Endodermal cell (in vitro differentiated cells): Measurements from ENCODE around the gene YEATS2. TPM values are rescaled to one million over a fixed set of nuclear protein-coding genes. Genes with fewer than 3 reads are reported as not detected.

Experiments used
- DNase-seq: peaks from one replicate; pipeline ENCODE4 v3.0.0-alpha.2; 2017
- H3K27ac ChIP-seq: 2 replicates; pipeline ENCODE4 v1.5.1; 2013; ENCODE audit warnings: mild to moderate bottlenecking, low read depth, low read length, moderate library complexity
- H3K27me3 ChIP-seq: 2 replicates; pipeline ENCODE4 v1.6.1; 2013; ENCODE audit warnings: mild to moderate bottlenecking, low read length, moderate library complexity; ENCODE audit not compliant: insufficient read depth, control insufficient read depth, poor library complexity, severe bottlenecking
- H3K36me3 ChIP-seq: 2 replicates; pipeline ENCODE4 v1.7.0; 2013; ENCODE audit warnings: mild to moderate bottlenecking, low read length, moderate library complexity; ENCODE audit not compliant: control insufficient read depth, insufficient read depth
- H3K4me1 ChIP-seq: one replicate; pipeline ENCODE4 v1.7.0; 2013; ENCODE audit warnings: low read length; ENCODE audit not compliant: control insufficient read depth, insufficient read depth
- H3K4me3 ChIP-seq: 2 replicates; pipeline ENCODE4 v1.5.1; 2013; ENCODE audit warnings: mild to moderate bottlenecking, low read length, moderate library complexity
- H3K9ac ChIP-seq: 2 replicates; pipeline ENCODE4 v1.6.1; 2013; ENCODE audit warnings: mild to moderate bottlenecking, low read length, moderate library complexity; ENCODE audit not compliant: poor library complexity, severe bottlenecking; ENCODE audit errors: extremely low read depth
- H3K9me3 ChIP-seq: 2 replicates; pipeline ENCODE4 v1.6.1; 2013; ENCODE audit warnings: mild to moderate bottlenecking, low read length, moderate library complexity; ENCODE audit not compliant: control insufficient read depth
- H3K27ac Mint-ChIP-seq: 2 replicates; pipeline ENCODE4 v1.8.0; 2020; ENCODE audit warnings: mixed read lengths
- H3K27me3 Mint-ChIP-seq: 2 replicates; pipeline ENCODE4 v1.8.0; 2021; ENCODE audit warnings: mild to moderate bottlenecking, mixed read lengths; ENCODE audit not compliant: insufficient read depth
- H3K36me3 Mint-ChIP-seq: 2 replicates; pipeline ENCODE4 v1.8.0; 2020; ENCODE audit warnings: low read depth, mixed read lengths
- H3K4me1 Mint-ChIP-seq: 2 replicates; pipeline ENCODE4 v1.8.0; 2020; ENCODE audit warnings: mixed read lengths
- H3K4me3 Mint-ChIP-seq: 2 replicates; pipeline ENCODE4 v1.8.0; 2020; ENCODE audit warnings: mild to moderate bottlenecking, moderate library complexity, mixed read lengths
- H3K9me3 Mint-ChIP-seq: 2 replicates; pipeline ENCODE4 v1.8.0; 2020; ENCODE audit warnings: mild to moderate bottlenecking, mixed read lengths
- WGBS, 2 experiments: methylation state at CpG; one replicate each; pipeline versions ENCODE4 v1.1.5 to v1.1.7; 2013; ENCODE audit warnings: missing lambda C conversion rate in 2 of 2, mixed read lengths in 1 of 2; ENCODE audit not compliant: insufficient coverage in 1 of 2, insufficient read length in 1 of 2; 5-methylcytosine and 5-hydroxymethylcytosine counted together
- total RNA-seq, 2 donors: library from RNA; stranded (reverse); fragmentation: NEBNext Ultra II Directional in 1 of 2; extraction: Animal tissue kit (Norgen Biotek cat#: 25700) in 1 of 2; gene quantifications; 2 replicates in 1 of 2; 3 replicates in 1 of 2; pipeline ENCODE4 v1.2.1, GENCODE V29; 2021
- TF ChIP-seq, protein P1 (sequence below): fragments of 200-600 bp; sonication (generic); conservative IDR thresholded peaks from 2 replicates; pipeline ENCODE4 v1.5.0; 2021; ENCODE audit warnings: antibody characterized with exemption, mild to moderate bottlenecking

YEATS2 gene
- total RNA-seq, 2 donors from 2014 or later, result 53.4 to 55.8 TPM

DNA sequence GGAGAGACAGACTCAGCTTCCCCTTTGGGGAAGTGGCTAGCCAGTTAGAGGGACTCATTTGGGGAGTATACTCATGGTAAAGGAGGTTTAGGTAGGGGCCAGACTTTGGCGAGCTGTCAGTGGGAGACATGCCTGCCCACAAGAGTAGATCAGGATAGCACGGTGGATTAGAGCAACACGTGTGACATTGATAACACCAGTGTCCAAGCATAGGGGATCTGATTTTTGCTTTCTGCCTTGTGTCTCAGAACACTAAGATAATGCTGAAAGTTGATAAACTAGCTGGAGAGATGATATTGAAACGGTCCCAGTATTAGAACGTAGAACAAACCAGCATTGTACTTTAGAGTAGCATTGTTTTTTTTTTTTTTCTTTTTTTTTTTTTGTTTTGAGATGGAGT lies 101.9 kb downstream of the YEATS2 start:
- Mint-ChIP-seq H3K27ac (no peak overlapping the region), H3K4me3 (no peak overlapping the region), H3K36me3 (peaks cover 79% of the 10 kb centered on the region), H3K4me1 (no peaks in the 10 kb centered on the region), H3K9me3 (no peaks in the 10 kb centered on the region), H3K27me3 (no peaks in the 10 kb centered on the region)
- H3K36me3 ChIP-seq, result peaks cover 87% of the 10 kb centered on the region
- H3K9ac ChIP-seq, result no peak overlapping the region
- DNase-seq, result no peak
- TF ChIP-seq, protein P1, sequence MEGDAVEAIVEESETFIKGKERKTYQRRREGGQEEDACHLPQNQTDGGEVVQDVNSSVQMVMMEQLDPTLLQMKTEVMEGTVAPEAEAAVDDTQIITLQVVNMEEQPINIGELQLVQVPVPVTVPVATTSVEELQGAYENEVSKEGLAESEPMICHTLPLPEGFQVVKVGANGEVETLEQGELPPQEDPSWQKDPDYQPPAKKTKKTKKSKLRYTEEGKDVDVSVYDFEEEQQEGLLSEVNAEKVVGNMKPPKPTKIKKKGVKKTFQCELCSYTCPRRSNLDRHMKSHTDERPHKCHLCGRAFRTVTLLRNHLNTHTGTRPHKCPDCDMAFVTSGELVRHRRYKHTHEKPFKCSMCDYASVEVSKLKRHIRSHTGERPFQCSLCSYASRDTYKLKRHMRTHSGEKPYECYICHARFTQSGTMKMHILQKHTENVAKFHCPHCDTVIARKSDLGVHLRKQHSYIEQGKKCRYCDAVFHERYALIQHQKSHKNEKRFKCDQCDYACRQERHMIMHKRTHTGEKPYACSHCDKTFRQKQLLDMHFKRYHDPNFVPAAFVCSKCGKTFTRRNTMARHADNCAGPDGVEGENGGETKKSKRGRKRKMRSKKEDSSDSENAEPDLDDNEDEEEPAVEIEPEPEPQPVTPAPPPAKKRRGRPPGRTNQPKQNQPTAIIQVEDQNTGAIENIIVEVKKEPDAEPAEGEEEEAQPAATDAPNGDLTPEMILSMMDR, result no peak
- H3K4me1 ChIP-seq, result no peaks in the 10 kb centered on the region
- 93 to 100% methylated on average over 4 to 5 of the region's 5 CpGs for whole genome bisulfite sequencing, 2 experiments
- H3K4me3 ChIP-seq, result no peak overlapping the region
- H3K9me3 ChIP-seq, result no peaks in the 10 kb centered on the region
- H3K27ac ChIP-seq, result no peak overlapping the region
- no peaks in the 10 kb centered on the region for H3K27me3 ChIP-seq

DNA sequence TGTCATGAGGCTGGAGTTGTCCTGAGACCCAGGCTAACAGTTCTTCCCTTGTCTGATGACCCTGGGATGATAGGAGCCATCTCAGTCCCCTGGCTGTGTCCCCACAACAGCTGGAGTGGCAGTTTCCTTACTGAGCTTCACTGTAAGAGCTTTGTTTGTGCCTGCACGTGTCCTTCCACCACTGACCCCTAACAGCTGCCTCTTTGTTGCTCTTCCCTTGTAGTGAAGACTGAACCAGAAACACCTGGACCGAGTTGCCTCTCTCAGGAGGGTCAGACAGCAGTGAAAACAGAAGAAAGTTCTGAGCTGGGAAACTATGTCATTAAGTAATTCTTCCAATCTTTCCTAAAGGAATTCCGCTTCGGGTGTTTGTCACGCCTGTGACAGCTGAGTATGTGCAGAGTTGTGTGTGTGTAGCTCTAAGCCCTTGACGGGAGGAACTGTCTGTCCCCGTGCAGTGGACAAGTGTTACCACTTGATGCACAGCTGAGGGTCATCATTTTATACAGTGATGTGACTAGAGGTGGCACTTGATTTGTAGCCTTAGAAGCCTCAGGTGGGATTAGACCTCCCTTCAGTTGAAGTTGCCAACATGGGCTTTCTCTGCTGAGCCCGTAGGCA lies 102.8 kb downstream of the YEATS2 start:
- no peak for DNase-seq
- no peak overlapping the region for H3K27ac ChIP-seq
- no peaks in the 10 kb centered on the region for H3K4me1 ChIP-seq
- no peak overlapping the region for H3K4me3 ChIP-seq
- no peak overlapping the region for H3K27ac Mint-ChIP-seq
- peaks cover 89% of the 10 kb centered on the region for H3K36me3 ChIP-seq
- peaks cover 80% of the 10 kb centered on the region for H3K36me3 Mint-ChIP-seq
- H3K9me3 Mint-ChIP-seq, result no peaks in the 10 kb centered on the region
- H3K4me3 Mint-ChIP-seq, result no peak overlapping the region
- TF ChIP-seq, protein P1, result no peak
- no peaks in the 10 kb centered on the region for H3K4me1 Mint-ChIP-seq
- H3K27me3 ChIP-seq, result no peaks in the 10 kb centered on the region
- H3K27me3 Mint-ChIP-seq, result no peaks in the 10 kb centered on the region
- H3K9me3 ChIP-seq, result no peaks in the 10 kb centered on the region
- WGBS, 2 experiments, result 91 to 97% methylated on average over 4 to 8 of the region's 8 CpGs
- no peak overlapping the region for H3K9ac ChIP-seq

DNA sequence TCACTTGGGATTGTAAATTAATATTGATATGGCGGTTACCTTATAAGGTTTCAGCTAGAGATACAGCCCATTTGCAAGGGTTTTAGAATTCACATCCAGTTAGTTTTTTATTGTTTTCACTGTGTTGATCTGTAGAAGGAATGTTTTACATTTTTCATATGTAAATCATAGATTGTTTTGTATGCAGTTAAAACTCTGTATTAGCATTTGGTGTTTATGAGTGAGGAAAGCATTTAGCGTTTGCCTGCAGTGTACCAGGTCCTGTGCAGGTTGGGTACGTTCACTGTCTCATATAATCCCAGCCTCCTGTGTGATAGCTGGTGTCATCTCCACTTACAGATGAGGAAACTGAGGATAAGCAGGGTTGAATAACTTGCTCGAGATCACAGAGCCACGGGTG lies 104.0 kb downstream of the YEATS2 start:
- Mint-ChIP-seq H3K4me3 (no peak overlapping the region), H3K9me3 (no peaks in the 10 kb centered on the region), H3K4me1 (no peaks in the 10 kb centered on the region), H3K27me3 (no peaks in the 10 kb centered on the region), H3K36me3 (peaks cover 80% of the 10 kb centered on the region), H3K27ac (no peak overlapping the region)
- Histone ChIP-seq H3K27me3 (no peaks in the 10 kb centered on the region), H3K9me3 (no peaks in the 10 kb centered on the region), H3K9ac (no peak overlapping the region), H3K27ac (no peak overlapping the region), H3K4me1 (no peaks in the 10 kb centered on the region), H3K36me3 (peaks cover 92% of the 10 kb centered on the region), H3K4me3 (no peak overlapping the region)
- WGBS, 2 experiments, result 96 to 97% methylated on average over 5 of the region's 5 CpGs
- DNase-seq, result no peak
- TF ChIP-seq, protein P1, result no peak
